ENCODE results near the gene HOXA9.

The HOXA9 gene

GRCh38 chr7:27124902-27125689, 40.2 kb downstream of the HOXA9 start:
- DNase-seq = no peak

GRCh38 chr7:27124096-27124901, 41.0 kb downstream of the HOXA9 start:
- no peak for DNase-seq

GRCh38 chr7:27123477-27124053, 41.8 kb downstream of the HOXA9 start:
- DNase-seq = no peak

- DNase-seq = no peak
Measured at GRCh38 chr7:27123007-27123476, 42.3 kb downstream of the HOXA9 start.

- no peak for DNase-seq
Measured at GRCh38 chr7:27122077-27122910, 43.0 kb downstream of the HOXA9 start.

GRCh38 chr7:27121684-27122076, 43.7 kb downstream of the HOXA9 start:
- no peak for DNase-seq

- no peak for DNase-seq
Measured at GRCh38 chr7:27119412-27119911, 45.9 kb downstream of the HOXA9 start.

- DNase-seq = no peak
Measured at GRCh38 chr7:27118580-27118979, 46.8 kb downstream of the HOXA9 start.

- no peak for DNase-seq
Measured at GRCh38 chr7:27117887-27118491, 47.3 kb downstream of the HOXA9 start.

- no peak for DNase-seq
Measured at GRCh38 chr7:27116962-27117886, 48.1 kb downstream of the HOXA9 start.

- no peak for DNase-seq
Measured at GRCh38 chr7:27116031-27116961, 49.0 kb downstream of the HOXA9 start.

GRCh38 chr7:27115221-27116026, 49.9 kb downstream of the HOXA9 start:
- no peak for DNase-seq

- no peak for DNase-seq
Measured at GRCh38 chr7:27114881-27115220, 50.5 kb downstream of the HOXA9 start.

GRCh38 chr7:27113991-27114769, 51.2 kb downstream of the HOXA9 start:
- no peak for DNase-seq

- DNase-seq = no peak
Measured at GRCh38 chr7:27112955-27113949, 52.1 kb downstream of the HOXA9 start.
